ENCODE data around the gene ADCK2.
"Not testable (repeated sequence)": the region's sequence is repeated elsewhere in the genome, so short reads cannot be mapped to it uniquely, and the experiment has no call there.

Gene ADCK2

DNA sequence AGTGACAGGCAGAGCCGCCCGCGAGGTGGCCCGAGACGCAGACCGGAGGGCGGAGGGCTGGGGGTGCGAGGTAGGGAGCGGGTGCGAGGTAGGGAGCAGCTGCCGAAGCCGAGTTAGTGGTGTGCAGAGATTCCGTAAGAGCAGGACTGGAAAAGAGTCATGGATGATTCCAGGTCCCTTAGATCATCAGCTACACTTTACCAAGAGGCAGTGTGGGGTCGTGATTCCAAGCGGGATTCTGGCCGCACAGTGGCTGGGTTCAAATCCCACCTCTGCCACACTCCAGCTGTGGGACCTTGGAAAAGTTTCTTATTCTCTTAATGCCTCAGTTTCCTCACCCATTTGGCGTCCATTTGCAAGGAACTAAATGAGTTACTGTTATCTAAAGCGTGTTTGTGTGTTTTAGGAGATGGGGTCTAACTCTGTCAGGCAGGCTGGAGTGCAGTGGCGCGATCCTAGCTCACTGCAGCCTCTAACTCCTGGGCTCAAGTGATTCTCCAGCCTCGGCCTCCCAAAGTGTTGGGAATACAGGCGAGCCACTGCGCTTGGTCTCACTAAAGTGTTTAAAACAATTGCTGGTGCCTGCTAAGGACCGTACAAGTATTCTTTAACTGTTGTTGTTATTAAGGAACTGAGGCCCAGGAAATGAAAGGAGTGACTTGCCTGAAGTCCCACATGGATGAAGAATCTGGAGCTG, 24.9 kb downstream of the ADCK2 start:
- H3K4me1 ChIP-seq (ENCODE audit: insufficient read depth, low read length): no peaks in the 10 kb centered on the region; the same call in 1 of the 2 replicates
- no peaks in the 10 kb centered on the region for H3K9me3 ChIP-seq (ENCODE audit: insufficient read depth, low read depth, low read length)
- H3K27ac ChIP-seq (ENCODE audit: low read depth, low read length): peak overlapping the region; percentile 86
- H3K4me3 ChIP-seq (ENCODE audit: low read length): peak overlapping the region; percentile 83
- no peaks in the 10 kb centered on the region for H3K27me3 ChIP-seq (ENCODE audit: insufficient read depth, low read length)
- H3K36me3 ChIP-seq (ENCODE audit: insufficient read depth, low read length): no peaks in the 10 kb centered on the region
- H3K9ac ChIP-seq (ENCODE audit: low read depth, low read length): peak overlapping the region; percentile 85
- 31% methylated on average over 24 of the region's 24 CpGs for WGBS

DNA sequence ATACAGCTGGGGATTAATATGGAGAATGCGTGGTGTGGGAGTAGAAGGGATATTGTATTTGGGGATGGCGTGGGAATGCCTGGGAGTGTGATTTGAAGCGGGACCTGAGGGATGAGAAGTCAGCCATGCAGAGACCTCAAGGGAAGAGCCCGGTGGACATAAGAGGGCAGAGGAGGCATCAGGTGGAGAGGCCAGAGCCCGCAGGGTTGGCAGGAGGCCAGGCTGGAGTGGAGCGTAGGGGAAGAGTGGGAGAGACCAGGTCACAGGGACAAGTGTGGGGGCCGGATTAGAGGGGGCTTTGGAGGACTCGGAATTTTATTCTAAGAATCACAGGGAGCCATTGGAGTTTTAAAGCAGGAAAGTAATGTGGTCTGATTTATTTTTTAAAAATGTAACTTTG, 25.7 kb downstream of the ADCK2 start:
- Histone ChIP-seq H3K36me3 (ENCODE audit: insufficient read depth, low read length) (peaks cover 7% of the 10 kb centered on the region; the same call in 1 of the 2 replicates), H3K27ac (ENCODE audit: low read depth, low read length) (no peak overlapping the region), H3K4me3 (ENCODE audit: low read length) (no peak overlapping the region), H3K4me1 (ENCODE audit: insufficient read depth, low read length) (no peaks in the 10 kb centered on the region; the same call in 1 of the 2 replicates), H3K9ac (ENCODE audit: low read depth, low read length) (no peak overlapping the region), H3K9me3 (ENCODE audit: insufficient read depth, low read depth, low read length) (no peaks in the 10 kb centered on the region), H3K27me3 (ENCODE audit: insufficient read depth, low read length) (no peaks in the 10 kb centered on the region)
- 92% methylated on average over 8 of the region's 8 CpGs for WGBS

DNA sequence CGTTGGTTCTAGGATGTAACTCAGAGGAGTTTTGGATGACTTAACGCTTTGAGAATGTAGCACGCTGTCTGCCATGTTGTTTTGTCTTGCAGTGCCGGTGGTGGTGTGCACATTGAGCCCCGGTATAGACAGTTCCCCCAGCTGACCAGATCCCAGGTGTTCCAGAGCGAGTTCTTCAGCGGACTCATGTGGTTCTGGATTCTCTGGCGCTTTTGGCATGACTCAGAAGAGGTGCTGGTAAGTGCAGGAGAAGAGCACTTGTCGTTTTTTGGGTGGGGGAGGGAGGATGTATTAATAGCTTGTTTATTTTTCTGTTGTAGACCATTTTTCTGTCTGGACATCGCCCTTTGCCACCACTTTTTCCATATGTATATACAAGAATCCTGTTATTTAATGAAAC, 30.0 kb downstream of the ADCK2 start:
- Histone ChIP-seq H3K36me3 (ENCODE audit: insufficient read depth, low read length) (peaks cover 36% of the 10 kb centered on the region), H3K9ac (ENCODE audit: low read depth, low read length) (no peak overlapping the region), H3K4me3 (ENCODE audit: low read length) (no peak overlapping the region), H3K27me3 (ENCODE audit: insufficient read depth, low read length) (no peaks in the 10 kb centered on the region), H3K27ac (ENCODE audit: low read depth, low read length) (no peak overlapping the region), H3K4me1 (ENCODE audit: insufficient read depth, low read length) (no peaks in the 10 kb centered on the region), H3K9me3 (ENCODE audit: insufficient read depth, low read depth, low read length) (no peaks in the 10 kb centered on the region)
- WGBS: 95% methylated on average over 9 of the region's 10 CpGs

DNA sequence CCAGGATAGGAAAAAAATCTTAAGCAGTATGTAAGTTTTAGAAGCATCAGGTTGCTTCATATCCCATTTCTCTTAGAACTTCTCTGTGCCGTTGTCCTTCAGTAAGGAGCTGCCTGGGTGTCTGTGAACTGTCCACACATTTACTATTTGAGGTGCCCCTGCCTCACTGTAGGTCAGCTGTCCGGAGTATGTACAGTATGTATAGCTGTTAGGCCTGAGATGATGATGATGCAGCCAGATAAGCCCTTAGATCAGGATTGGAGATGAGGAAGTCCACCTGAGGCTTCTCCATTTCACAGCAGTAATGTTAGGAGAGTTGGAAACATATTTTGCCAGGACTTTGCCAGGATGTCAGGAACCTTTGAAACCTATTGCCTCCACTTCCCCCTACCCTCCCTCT, 31.5 kb downstream of the ADCK2 start:
- Histone ChIP-seq H3K9ac (ENCODE audit: low read depth, low read length) (no peak overlapping the region), H3K27me3 (ENCODE audit: insufficient read depth, low read length) (no peaks in the 10 kb centered on the region), H3K4me3 (ENCODE audit: low read length) (no peak overlapping the region), H3K36me3 (ENCODE audit: insufficient read depth, low read length) (peaks cover 38% of the 10 kb centered on the region), H3K9me3 (ENCODE audit: insufficient read depth, low read depth, low read length) (no peaks in the 10 kb centered on the region), H3K27ac (ENCODE audit: low read depth, low read length) (no peak overlapping the region), H3K4me1 (ENCODE audit: insufficient read depth, low read length) (no peaks in the 10 kb centered on the region)
- 96% methylated on average over 2 of the region's 2 CpGs for WGBS

DNA sequence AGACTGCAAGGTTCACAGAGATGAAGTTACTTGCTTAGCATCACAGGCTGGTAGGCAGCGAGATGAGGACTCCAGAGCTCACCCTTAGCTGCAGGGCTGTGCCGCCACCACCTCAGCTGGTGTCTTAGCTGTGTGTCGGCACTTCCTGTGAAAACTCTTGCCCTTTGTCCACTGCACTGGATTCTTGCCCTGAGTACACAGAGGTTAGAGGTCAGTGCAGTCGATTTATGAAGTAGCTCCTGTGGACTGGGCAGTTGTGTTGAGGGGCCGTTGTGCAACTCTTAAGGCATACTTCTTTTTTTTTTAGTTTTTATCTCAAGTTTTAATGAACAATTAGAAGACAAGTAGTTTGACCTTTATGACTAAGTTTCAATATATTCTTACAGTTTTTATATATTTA, 34.4 kb downstream of the ADCK2 start:
- WGBS: 94% methylated on average over 4 of the region's 5 CpGs
- H3K36me3 ChIP-seq (ENCODE audit: insufficient read depth, low read length): peaks cover 38% of the 10 kb centered on the region
- H3K9ac ChIP-seq (ENCODE audit: low read depth, low read length): no peak overlapping the region
- no peak overlapping the region for H3K27ac ChIP-seq (ENCODE audit: low read depth, low read length)
- H3K9me3 ChIP-seq (ENCODE audit: insufficient read depth, low read depth, low read length): no peaks in the 10 kb centered on the region
- no peaks in the 10 kb centered on the region for H3K27me3 ChIP-seq (ENCODE audit: insufficient read depth, low read length)
- no peaks in the 10 kb centered on the region for H3K4me1 ChIP-seq (ENCODE audit: insufficient read depth, low read length)
- H3K4me3 ChIP-seq (ENCODE audit: low read length): no peak overlapping the region

DNA sequence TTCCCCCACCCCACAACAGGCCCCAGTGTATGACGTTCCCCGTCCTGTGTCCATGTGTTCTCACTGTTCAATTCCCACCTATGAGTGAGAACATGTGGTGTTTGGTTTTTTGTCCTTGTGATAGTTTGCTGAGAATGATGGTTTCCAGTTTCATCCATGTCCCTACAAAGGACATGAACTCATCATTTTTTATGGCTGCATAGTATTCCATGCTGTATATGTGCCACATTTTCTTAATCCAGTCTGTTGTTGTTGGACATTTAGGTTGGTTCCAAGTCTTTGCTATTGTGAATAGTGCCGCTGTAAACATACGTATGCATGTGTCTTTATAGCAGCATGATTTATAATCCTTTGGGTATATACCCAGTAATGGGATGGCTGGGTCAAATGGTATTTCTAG, 36.0 kb downstream of the ADCK2 start:
- H3K4me3 ChIP-seq (ENCODE audit: low read length); H3K27me3 ChIP-seq (ENCODE audit: insufficient read depth, low read length); H3K9ac ChIP-seq (ENCODE audit: low read depth, low read length); H3K27ac ChIP-seq (ENCODE audit: low read depth, low read length); H3K9me3 ChIP-seq (ENCODE audit: insufficient read depth, low read depth, low read length); H3K4me1 ChIP-seq (ENCODE audit: insufficient read depth, low read length): not testable (repeated sequence)
- H3K36me3 ChIP-seq (ENCODE audit: insufficient read depth, low read length): peaks cover 29% of the 10 kb centered on the region
- WGBS: 100% methylated on average over 2 of the region's 4 CpGs

DNA sequence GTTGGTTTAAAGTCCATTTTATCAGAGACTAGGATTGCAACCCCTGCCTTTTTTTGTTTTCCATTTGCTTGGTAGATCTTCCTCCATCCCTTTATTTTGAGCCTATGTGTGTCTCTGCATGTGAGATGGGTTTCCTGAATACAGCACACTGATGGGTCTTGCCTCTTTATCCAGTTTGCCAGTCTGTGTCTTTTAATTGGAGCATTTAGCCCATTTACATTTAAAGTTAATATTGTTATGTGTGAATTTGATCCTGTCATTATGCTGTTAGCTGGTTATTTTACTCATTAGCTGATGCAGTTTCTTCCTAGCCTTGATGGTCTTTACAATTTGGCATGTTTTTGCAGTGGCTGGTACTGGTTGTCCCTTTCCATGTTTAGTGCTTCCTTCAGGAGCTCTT, 39.6 kb downstream of the ADCK2 start:
- not testable (repeated sequence) for H3K9ac ChIP-seq (ENCODE audit: low read depth, low read length); H3K4me3 ChIP-seq (ENCODE audit: low read length); H3K4me1 ChIP-seq (ENCODE audit: insufficient read depth, low read length); H3K27ac ChIP-seq (ENCODE audit: low read depth, low read length); H3K36me3 ChIP-seq (ENCODE audit: insufficient read depth, low read length); H3K9me3 ChIP-seq (ENCODE audit: insufficient read depth, low read depth, low read length); H3K27me3 ChIP-seq (ENCODE audit: insufficient read depth, low read length)

DNA sequence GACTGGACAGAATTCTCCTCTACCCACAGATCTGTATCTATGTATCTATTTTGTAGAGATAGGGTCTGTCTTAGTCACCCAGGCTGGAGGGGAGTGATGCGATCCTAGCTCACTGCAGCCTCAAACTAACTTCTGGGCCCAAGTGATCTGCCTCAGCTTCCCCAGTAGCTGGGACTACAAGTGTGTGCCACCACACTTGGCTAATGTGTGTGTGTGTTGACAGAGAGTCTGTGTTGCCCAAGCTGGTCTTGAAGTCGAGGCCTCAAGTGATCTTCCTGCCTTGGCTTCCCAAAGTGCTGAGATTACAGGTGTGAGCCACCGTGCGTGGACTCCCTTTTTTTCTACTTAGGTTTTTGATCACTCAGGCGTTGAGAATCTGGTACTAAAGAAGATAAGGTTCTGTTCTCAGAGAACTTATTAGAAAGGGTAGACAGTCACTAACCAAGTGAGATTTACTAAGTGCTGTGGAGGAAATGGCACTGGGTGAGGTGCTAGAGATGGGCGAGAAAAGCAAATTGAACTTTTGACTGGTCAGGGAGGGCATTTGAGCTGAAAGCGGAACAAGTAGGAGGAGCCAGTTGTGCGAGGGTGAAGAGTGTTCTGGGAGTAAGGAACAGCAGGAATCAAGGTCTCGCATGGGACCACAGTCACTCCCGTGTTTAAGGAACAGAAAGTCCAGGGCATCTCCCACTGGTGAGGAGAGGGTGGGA, 41.7 kb downstream of the ADCK2 start:
- 94% methylated on average over 10 of the region's 10 CpGs for WGBS
- Histone ChIP-seq H3K9me3 (ENCODE audit: insufficient read depth, low read depth, low read length) (no peaks in the 10 kb centered on the region), H3K4me1 (ENCODE audit: insufficient read depth, low read length) (no peaks in the 10 kb centered on the region), H3K36me3 (ENCODE audit: insufficient read depth, low read length) (no peaks in the 10 kb centered on the region; the same call in 1 of the 2 replicates), H3K27me3 (ENCODE audit: insufficient read depth, low read length) (no peaks in the 10 kb centered on the region), H3K4me3 (ENCODE audit: low read length) (no peak overlapping the region), H3K27ac (ENCODE audit: low read depth, low read length) (no peak overlapping the region), H3K9ac (ENCODE audit: low read depth, low read length) (no peak overlapping the region)

DNA sequence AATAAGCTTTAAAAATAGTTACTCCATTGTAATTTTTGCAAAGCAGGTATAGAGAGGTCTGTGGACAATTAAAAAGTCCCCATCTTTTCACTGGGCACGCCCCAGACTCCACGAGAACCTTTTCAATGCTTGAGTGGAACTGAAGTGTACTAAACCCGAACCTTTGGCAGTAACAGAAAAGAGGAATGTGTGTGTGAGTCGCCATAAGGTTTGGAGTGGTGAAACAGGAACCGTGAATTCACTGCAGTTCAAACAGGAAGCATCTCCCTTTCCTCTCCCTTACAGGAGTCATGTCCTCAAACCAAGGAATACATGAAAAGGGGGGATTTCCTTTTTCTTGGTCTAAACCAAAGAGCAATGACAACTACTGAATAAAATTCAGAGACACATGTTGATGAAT, 47.0 kb downstream of the ADCK2 start:
- no peaks in the 10 kb centered on the region for H3K36me3 ChIP-seq (ENCODE audit: insufficient read depth, low read length)

DNA sequence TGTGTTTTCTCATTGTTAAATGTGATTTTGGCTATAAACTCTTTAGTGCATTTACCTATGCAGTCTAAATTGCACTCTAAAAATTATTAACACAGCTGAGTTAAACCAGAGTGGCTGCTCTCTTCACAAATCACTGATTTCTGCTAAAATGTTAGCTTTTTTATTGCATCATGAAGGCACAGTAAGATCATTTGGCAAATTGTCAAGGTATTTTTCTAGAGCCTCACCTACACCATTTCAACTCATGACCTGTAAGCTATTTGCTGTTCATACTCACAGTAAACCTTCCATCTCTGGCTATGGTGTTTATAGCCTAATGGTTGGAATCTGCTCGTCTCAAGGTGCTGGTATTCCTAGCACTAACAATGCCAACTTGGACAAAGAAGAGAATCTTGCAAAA, 49.5 kb downstream of the ADCK2 start:
- Histone ChIP-seq H3K36me3 (ENCODE audit: insufficient read depth, low read length) (peaks cover 7% of the 10 kb centered on the region), H3K9ac (ENCODE audit: low read depth, low read length) (no peak overlapping the region), H3K27ac (ENCODE audit: low read depth, low read length) (no peak overlapping the region), H3K9me3 (ENCODE audit: insufficient read depth, low read depth, low read length) (no peaks in the 10 kb centered on the region), H3K4me3 (ENCODE audit: low read length) (no peak overlapping the region), H3K4me1 (ENCODE audit: insufficient read depth, low read length) (no peaks in the 10 kb centered on the region), H3K27me3 (ENCODE audit: insufficient read depth, low read length) (no peaks in the 10 kb centered on the region)
- 100% methylated on average over 1 of the region's 1 CpG for WGBS

More for the DNA sequence above, 47.0 kb downstream of the ADCK2 start:
- no peaks in the 10 kb centered on the region for H3K4me1 ChIP-seq (ENCODE audit: insufficient read depth, low read length)
- H3K27me3 ChIP-seq (ENCODE audit: insufficient read depth, low read length): no peaks in the 10 kb centered on the region
- H3K9ac ChIP-seq (ENCODE audit: low read depth, low read length): no peak overlapping the region
- no peak overlapping the region for H3K4me3 ChIP-seq (ENCODE audit: low read length)
- no peaks in the 10 kb centered on the region for H3K9me3 ChIP-seq (ENCODE audit: insufficient read depth, low read depth, low read length)
- WGBS: 98% methylated on average over 4 of the region's 5 CpGs
- H3K27ac ChIP-seq (ENCODE audit: low read depth, low read length): no peak overlapping the region

DNA sequence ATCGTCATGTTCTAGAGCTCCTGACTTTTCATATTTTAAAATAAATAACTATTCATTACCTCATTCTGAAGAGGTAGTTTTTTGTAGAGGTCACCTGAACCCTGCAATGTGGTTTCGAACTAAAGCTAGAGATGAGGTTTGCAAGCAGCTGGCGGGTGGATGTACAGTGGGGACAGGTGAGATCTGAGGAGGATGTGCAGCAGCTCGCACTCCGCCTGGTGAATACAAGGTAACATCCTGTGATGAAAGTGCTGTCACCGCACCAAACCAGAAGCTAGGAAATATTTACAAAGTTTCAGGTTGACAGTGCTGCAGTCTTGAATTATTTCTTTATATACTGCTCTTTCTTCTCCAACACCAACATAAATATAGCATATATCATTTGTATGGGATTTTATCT, 50.3 kb downstream of the ADCK2 start:
- Histone ChIP-seq H3K4me3 (ENCODE audit: low read length) (no peak overlapping the region), H3K9me3 (ENCODE audit: insufficient read depth, low read depth, low read length) (no peaks in the 10 kb centered on the region), H3K27ac (ENCODE audit: low read depth, low read length) (no peak overlapping the region), H3K9ac (ENCODE audit: low read depth, low read length) (no peak overlapping the region), H3K4me1 (ENCODE audit: insufficient read depth, low read length) (no peaks in the 10 kb centered on the region; the same call in 1 of the 2 replicates), H3K36me3 (ENCODE audit: insufficient read depth, low read length) (peaks cover 7% of the 10 kb centered on the region), H3K27me3 (ENCODE audit: insufficient read depth, low read length) (no peaks in the 10 kb centered on the region)
- WGBS: 95% methylated on average over 5 of the region's 6 CpGs

Measured in HUES64 (cell line).